Right ventricle myocardium inferior (tissue), 1 donor: ENCODE data around the gene SLC29A3. TPM values are rescaled to one million over a fixed set of nuclear protein-coding genes. Genes with fewer than 3 reads are reported as not detected.

Experiments
- ATAC-seq: fragments of 200-7000 bp; cut with Tn5 transposase; one replicate; pipeline ENCODE4 v1.9.1; 2020; ENCODE audit warnings: mild to moderate bottlenecking, moderate library complexity
- DNase-seq: peaks from one replicate; pipeline ENCODE4 v3.0.0; 2021; ENCODE audit errors: missing footprints
- intact Hi-C: fragments of 100-400 bp; cut with DNase I; formaldehyde crosslinking; loops from one replicate; pipeline ENCODE4 v1.11.0; 2022
- total RNA-seq: library from RNA; stranded (reverse); fragmentation: NEBNext Ultra II Directional; extraction: Animal tissue kit (Norgen Biotek cat#: 25700); gene quantifications from one replicate; pipeline ENCODE4 v1.2.1, GENCODE V29; 2021
- donor health status: DM: no; HTN: yes; CAD: no; lungs with severe emphysema.

Gene SLC29A3
- total RNA-seq, 1 donor from 2014 or later = 1.8 TPM

DNA sequence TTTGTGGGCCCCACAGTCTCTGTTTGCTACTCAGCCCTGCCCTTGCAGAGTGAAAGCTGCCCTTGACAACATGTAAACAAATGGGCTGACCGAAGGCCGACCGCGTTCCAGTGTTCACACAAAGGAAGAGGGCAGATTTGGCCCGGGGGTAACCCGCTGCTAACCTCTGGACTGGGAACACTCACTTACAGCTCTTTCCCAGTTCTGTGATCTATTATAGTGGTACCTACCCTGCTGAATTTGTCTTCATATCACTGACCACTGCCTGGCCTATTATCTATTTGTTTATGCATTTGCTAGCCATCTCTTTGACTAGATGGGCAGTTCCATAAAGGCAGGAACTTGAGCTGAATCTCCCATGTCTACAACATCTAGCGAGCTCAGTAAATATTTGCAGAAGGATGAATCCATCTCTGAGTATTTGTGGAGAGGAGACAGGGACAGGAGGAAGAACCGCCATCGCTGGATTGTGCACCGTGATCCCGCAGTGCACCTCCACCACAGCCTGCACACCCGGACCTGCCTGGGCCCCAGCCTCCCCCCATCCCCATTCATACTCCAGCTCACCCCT is 15.2 kb downstream of the SLC29A3 start:
- intact Hi-C loops = no loop called here
- DNase-seq (no peak), ATAC-seq (no peak)

DNA sequence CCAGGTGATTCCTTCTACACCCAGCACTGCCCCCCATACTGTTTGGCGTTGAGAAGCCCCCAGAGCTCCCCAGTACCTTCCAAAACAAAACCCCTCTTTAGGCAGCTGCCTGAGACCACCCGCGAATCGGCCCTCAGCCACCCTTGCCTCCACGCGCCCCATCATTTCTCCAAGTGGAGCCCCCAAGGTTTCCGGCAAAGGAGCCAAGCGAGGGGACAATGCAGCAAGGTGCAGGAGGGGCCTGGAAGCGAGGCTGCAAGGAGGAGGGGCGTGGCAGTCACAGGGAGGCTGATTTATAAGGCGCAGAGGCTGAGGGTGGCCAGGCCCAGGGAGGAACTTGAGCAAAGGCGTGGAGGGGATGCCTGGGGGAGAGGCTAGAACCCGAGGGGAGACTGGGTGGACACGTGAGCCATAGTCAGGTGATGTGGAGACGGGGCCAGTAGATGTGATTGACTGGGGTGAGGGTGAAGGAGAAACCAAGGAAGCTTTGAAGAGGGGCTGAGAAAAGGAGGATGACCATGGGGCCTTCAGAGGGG is 16.2 kb downstream of the SLC29A3 start:
- no peak for DNase-seq
- intact Hi-C loops = no loop called here
- ATAC-seq = no peak

DNA sequence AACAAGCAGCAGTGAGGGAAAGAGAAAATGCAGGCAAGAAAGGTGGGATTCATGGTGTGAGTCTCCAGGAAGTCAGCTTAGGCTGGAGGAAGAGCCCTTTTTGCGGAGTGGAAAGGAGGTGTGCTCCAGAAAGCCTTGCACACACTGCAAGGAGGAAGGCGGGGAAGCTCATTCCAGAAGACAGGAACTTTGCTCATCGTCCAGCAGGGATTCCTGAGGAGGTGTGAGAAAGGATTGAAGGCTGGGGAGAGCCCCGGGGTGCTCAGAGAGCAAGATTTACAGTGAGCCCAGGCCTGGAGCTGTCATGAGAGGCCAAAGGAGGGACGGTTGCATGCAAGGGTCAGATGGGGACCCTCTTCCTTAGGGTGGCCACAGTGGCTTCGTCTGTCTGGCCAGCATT is 17.6 kb downstream of the SLC29A3 start:
- intact Hi-C loops = no loop called here
- DNase-seq (no peak), ATAC-seq (no peak)

DNA sequence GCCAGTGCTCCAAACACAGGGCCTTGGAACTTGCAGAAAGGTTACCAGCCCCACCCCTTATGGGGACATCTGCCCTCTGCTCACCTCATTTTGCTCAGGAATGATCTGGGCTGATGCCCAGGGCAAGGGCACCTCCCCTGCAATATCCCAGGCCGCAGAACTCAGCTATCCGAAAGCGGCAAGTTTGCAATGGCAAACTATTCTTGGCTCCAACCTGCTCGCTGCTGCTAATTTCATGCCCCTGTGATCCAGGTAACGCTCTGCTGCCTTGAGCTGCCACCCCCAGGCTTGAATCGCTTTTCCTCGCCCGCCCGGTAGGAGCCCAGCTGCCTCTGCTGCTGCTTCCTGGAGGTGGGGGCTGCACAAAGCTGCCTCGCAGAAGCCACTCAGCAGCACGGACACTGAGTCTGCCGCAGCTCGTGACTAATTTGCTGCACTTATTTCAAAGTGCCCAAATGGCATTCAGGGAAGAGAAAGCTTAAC is 18.2 kb downstream of the SLC29A3 start:
- no peak for ATAC-seq
- intact Hi-C loops = no loop called here
- no peak for DNase-seq

DNA sequence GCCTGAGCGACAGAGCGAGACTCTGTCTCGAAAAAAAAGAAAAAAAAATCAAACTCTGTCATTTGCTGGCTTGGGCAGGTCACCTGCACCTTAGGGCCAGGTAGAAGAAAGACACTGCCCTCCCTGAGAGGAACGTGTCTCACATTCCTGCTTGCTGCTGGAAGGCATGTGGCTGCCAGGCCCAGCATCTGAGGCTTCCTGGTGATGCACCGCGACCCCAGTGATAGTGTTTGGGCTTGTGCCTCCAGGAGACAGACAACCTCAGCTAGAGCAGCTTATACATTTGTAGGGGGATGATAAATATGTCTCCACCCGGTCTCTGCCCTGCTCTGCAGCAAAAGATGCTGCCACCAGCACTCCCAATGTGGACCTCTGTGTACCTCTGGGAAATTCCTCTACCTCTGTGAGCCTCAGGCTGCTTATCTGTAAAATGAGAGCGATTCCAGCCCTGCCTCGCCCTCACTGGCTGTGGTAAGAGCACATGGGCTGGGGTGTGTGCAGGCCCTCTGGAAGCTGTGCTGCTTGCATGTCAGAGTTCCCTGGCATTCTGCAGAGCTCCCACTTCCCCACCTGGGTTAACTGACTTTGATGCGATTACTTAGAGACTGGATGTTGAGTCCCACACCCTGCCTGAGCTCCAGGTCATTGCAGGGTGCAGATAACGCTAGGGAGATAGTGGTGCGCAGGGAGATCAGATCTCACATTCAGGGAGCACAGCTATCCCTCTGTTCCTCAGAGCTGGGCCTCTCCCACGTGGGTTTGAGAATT is 19.9 kb downstream of the SLC29A3 start:
- intact Hi-C loops = no loop called here
- DNase-seq (no peak), ATAC-seq (no peak)

DNA sequence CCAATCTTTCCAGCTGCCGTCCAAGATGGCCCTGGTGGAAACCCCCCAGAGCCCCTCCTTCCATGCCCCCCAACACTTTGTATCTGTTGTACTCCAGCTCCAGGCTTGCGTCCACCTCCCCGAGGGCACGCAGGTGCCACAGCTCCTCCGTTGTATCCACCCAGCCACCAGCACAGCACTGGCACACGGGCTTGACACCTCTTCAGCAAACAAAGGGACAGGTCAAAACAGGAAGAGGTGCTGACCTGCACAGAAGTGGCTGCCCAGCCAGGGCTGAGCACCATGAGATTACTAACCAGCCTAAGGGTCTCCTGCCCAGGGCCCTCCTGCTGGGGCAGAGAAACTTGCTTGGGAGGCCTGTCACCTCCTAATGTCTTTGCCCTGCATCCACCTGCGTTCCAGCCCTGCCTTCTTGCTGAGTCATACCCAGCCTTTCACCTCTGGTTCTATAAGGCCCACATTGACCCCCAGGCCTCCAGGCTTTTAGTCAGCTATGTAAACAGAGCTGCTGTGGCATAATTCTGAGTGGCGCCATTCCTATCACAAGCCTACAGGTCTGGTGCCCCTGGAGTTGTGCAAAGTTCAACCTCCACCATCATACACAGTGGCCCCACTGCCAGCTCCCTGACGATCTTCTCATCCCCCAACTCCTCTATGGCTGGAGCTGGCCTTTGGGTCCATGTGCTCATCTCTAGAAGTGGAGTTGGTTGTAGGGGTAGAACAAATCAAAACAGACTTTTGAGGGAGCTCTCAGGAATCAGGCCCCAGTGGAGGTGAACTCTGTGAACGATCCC is 20.9 kb downstream of the SLC29A3 start:
- no peak for DNase-seq
- ATAC-seq = no peak
- intact Hi-C loops = no loop called here

DNA sequence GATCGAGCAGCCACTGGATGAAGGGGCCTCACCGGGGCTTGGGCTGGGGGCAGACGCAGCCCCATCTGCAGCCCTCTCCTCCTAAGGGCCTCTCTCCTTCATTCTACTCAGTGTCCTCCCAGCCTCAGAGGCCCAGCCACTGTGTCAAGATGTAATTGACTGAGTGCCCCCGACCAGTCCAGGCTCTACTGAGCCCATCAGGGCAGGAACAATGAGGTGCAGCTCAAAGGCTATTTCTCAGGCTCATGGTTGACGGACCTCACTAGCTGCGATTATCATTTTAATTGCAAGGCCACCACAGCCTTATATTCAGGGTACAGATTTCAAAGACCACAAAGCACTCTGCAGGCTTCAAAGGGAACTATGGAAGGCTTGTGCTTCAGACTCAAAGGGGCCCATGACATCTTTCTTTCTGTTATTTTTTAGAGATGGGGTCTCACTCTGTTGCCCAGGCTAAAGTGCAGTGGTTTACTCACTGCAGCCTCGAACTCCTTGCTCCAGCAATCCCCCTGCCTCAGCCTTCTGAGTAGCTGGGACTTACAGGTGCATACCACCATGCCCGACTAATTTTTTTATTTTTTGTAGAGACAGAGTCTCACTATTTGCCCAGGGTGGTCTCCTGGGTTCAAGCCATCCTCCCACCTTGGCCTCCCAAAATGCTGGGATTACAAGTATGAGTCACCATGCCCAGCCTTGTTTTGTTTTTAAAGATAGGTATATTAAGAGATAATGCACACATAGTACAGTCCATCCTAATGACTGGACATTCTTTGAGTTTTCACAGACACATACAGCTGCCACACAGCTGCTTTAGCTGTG is 23.7 kb downstream of the SLC29A3 start:
- no peak for DNase-seq
- ATAC-seq = no peak
- intact Hi-C loops = no loop called here

DNA sequence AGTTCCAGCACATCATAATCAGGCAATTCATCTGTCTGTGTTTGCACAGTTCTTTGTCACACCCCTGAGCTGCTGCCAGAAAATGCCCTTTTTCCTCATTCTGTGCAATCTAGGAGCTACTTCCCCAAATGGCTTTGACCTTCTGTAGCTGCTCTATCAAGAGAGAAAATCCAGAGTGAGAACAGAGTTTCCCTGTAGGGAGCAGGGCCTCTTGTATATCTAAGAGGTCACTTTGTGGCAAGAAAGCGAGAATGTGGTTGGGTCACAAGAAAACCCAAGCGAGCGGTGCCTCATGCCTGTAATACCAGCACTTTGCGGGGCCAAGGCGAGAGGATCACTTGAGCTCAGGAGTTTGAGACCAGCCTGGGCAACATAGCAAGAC is 24.3 kb downstream of the SLC29A3 start:
- intact Hi-C loops = no loop called here
- ATAC-seq (peak; percentile 51), DNase-seq (no peak)

DNA sequence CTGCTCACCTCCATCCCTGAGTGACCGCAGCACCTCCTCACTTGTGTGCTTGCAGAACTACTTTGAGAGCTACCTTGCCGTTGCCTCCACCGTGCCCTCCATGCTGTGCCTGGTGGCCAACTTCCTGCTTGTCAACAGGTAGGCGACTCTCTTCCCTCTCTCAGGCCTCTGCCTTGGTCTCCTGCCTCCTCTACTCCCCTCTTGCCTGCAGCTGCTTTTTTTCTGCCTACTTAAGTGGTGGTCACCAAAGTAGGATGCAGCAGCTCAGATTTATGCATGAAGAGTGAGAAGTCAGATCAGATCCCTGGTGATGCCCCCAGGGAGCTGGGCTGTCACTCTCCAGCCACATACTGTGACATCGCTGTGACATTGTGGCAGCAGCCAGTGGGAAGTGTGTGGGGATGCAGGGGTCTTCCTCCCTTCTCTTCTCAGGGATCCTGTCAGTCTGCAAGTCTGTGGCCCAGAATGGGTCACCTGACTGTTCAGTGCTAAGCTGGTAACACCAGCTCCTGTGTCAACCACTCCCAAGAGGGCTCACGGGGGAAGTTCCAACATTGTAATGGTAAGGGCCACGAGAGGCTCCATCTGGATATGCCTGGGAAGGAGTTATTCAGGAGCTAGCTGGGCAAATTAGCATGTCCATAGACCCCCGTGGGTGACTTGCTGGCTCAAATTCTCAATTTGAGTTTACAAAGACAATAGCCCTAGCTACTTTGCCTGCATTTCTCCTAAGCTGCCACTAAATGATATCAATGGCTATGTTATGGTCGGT is 25.3 kb downstream of the SLC29A3 start:
- ATAC-seq (no peak), DNase-seq (no peak)
- intact Hi-C loops = no loop called here

DNA sequence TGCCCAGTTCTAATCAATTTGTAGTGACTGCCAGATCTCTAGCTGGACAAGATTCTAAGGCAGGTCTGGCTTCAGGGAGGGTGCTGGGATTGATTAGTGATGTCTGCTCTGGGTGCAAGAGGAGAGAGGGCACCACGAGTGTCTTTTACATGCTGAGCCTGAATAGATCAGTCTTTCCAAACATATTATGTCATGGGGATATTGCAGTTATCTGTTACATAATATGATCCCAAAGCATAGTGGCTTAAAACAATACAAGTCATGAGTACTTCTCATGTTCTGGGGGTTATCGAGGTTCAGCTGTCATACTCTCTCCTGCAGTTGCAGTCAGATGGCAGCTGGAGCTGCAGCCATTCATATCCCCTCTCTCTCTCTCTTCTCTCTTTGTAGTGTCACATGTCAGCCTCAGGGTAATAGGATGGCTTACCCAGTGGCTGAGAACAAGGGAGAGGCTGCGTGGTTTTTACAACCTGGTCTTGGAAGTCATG is 26.0 kb downstream of the SLC29A3 start:
- intact Hi-C loops = no loop called here
- ATAC-seq = no peak
- no peak for DNase-seq

DNA sequence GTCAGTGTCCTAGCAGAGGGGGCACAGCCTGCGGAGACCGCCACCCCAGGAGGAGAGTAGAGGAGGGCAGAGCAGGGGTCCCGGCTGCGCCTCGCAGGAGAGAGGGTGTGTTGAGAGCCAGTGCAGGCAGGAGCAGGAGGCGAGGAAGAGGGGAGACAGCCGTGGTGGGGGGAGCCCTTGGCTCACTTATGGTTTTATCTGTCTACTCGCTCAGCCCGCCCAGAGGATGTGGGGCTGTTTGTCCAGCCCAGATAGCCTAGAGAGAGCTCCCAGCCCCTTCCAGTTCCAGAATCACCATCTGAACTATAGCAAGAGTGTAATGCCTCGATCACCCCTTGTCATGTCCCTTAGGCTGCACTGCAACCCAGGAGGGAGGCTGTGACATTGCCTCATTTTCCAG is 26.6 kb downstream of the SLC29A3 start:
- ATAC-seq (no peak), DNase-seq (no peak)
- intact Hi-C loops = no loop called here

DNA sequence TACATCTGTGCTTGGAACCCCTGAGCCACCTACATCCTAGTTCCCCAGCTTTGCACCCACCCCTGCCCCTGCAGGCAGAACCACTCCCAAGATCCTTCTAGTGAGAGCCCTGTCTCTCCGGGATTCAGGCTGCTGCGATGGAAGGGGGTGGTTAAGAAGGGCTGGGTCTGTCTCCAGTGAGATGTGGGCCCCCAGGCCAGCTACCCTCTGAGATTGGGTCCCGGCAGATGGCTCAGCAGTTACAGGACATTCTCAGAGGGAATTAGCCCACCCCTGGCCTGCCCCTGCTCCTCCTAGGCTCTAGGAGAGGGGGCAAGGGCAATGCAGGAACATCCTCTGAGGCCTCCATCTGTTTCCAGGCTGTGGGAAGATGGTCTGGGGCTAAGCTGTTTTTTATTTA is 27.7 kb downstream of the SLC29A3 start:
- no peak for DNase-seq
- intact Hi-C loops = no loop called here
- ATAC-seq = no peak

DNA sequence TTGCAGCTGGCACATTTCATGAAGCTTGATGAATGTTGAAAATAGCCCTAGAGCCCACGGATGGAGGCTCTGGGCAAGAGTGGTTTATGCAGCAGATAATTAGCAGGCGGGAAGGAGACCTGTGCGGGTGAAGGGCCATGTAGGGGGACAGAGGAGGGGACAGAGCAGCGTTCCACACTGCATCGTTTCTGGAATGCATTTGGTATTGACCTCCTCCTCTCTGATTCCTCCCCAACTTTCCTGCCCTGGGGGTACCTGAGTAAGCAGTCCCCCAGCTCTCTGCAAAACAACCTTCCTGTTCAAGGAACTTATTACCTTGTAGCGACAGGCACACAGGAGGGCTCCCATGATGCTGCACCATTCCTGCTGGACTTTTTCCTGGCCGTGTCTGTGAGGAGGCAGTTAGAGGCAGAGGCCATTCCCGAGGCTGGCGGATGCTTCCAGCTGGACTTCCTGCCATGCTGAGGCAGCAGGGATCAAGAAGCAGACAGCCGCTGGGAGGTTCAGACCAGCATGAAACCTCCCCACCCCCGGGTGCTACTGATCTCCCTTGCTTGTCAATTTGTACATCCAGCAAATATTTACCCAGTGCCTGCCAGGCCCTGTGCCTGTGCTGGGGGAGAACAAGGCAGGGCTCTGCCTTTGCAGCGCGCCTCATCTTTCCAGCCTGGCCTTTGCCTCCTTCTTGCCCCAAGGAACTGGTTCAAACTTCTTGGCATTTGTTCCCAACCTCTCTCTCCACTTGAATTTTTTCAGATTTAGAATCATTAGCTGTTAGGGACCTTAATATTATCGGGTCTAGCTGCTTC is 28.7 kb downstream of the SLC29A3 start:
- ATAC-seq = no peak
- intact Hi-C loops = no loop called here
- DNase-seq = no peak

DNA sequence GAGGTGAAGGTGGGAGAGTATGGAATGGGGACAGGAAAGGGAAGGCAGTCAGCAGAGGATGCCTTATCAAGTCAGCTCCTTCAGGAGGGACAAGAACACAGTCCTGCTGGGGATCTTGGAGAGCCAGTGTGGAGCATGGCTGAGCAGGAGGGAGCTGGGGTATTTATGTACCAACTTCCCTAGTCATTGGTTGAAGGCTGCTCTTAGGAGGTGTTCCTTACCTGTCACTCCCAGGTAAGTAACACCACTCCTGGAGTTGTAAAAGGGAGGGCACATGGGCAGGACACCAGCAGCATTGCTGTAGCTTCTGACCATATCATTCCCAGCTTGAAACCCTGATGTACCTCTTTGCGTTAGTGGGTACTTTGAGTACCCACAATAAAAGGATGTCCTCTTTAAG is 29.8 kb downstream of the SLC29A3 start:
- DNase-seq (no peak), ATAC-seq (no peak)
- intact Hi-C loops = no loop called here

DNA sequence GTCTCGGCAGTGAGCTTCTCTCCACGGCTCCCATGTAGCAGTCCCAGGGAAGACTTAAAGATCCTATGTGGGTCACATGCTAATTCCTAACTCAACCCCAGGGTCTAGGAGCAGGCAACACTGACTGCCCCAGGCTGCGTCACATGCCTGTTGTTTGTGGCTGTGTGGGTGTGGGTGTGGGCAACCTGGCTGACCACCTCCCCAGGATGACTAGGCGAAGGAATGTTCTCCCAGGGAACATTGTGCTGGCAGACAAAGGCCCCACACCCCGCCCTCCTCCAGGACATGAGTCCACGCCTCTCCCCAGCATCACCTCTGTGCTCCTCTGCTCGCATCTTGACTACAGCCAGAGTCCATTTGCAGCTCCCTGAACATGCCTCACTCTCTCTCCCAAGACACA is 30.3 kb downstream of the SLC29A3 start:
- no peak for DNase-seq
- no peak for ATAC-seq
- intact Hi-C loops = no loop called here

DNA sequence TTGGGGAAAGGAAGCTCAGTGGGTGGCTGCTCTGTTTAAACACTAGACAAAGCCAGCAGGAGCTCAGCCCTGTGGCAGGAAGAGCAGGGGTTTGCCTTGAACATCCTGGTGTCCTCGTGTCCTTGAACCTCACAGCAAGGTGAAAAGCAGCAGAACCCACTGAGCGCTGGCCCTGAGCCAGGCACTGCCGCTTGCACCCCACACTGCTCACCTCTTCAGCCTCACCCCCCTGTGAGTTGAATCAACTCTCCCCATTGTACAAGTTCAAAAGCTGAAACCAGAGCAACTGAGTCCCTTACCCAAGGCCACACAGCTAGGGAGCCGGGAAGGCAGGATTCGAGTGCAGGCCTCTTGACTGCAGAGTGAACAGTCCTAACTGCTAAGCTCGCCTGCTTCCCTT is 32.0 kb downstream of the SLC29A3 start:
- ATAC-seq (no peak), DNase-seq (no peak)
- intact Hi-C loops = no loop called here

DNA sequence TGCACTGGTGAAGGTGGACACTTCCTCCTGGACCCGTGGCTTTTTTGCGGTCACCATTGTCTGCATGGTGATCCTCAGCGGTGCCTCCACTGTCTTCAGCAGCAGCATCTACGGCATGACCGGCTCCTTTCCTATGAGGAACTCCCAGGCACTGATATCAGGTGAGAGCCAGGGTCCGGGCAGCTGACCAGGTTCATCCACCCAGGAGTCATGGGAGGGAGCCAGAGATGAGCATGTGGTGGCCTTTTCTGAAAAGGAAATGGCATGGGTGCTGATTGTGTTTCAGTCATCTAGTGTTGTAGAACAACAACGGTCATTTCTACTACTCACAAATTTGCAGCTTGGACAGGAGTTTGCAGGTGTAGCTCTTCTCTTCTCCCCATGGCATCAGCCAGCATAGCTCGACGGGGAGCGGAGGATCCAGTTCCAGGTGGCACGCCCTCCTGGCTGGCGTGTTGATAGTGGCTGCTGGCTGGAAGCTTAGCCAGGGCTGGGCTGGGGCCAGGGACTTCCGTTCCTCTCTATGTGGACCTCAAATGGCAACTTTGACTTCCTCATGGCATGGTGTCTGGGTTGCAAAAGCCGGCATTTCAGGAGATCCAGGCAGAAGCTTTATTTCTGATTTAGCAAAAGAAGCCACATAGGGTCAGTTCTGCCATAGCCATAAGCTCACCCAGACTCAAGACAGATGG is 32.7 kb downstream of the SLC29A3 start:
- intact Hi-C loops = no loop called here
- DNase-seq (peak; percentile 79), ATAC-seq (peak; percentile 66)
